ENCODE measurements around the gene LBP. TPM values are rescaled to one million over a fixed set of nuclear protein-coding genes. Genes with fewer than 3 reads are reported as not detected.

Gene LBP
- total and polyA plus RNA-seq, 2 of the 13 experiments (the other 11 are each of a cell fraction or from before 2014, with no cell fraction given) = 0.07 to 0.20 TPM

GRCh38 chr20:38344107-38344701 lies 2.1 kb upstream of the LBP start:
- H3K4me1 ChIP-seq (ENCODE audit: insufficient read depth, low read length) = peaks cover 35% of the 10 kb centered on the region
- no peaks in the 10 kb centered on the region for H3K79me2 ChIP-seq (ENCODE audit: insufficient read depth, low read length)
- intact Hi-C loops (cut with micrococcal nuclease; ENCODE audit: unreplicated experiment) (no loop called here), in situ Hi-C loops (cut with HindIII; ENCODE audit: extremely low pct_ligation_motif_present, low pct_unique_long_range_greater_than_20kb) (no loop called here)
- H2AFZ ChIP-seq (ENCODE audit: low read length) = no peak overlapping the region
- CTCF ChIA-PET (ENCODE audit: low intra/inter-chr PET ratio, low total read pairs) = no interaction called here
- 81% methylated on average over 5 of the region's 5 CpGs for WGBS (ENCODE audit: low lambda C conversion rate)
- ATAC-seq (peak; percentile 9; the same call in 1 of the 3 replicates), DNase-seq (ENCODE audit: low spot score) (no peak), FAIRE-seq (no peak)
- peaks cover 0 to 1% of the 10 kb centered on the region in 2 experiments; a peak in 1 of 5 replicates for H3K27me3 ChIP-seq (ENCODE audit: control insufficient read depth in 1 of 2, insufficient read depth in 2 of 2, low read length in 2 of 2)
- POLR2A ChIA-PET = no interaction called here
- H3K36me3 ChIP-seq (replicated peaks in 1 of 2; ENCODE audit: control insufficient read depth in 1 of 2, insufficient read depth in 2 of 2, low read length in 2 of 2) = no peaks in the 10 kb centered on the region
- no peak overlapping the region for H3K27ac ChIP-seq (ENCODE audit: extremely low read length, insufficient read depth, low read length)
- H3K9ac ChIP-seq (ENCODE audit: insufficient read depth, low read depth, low read length) = no peak overlapping the region; the same call in 1 of the 2 replicates
- H3K9me3 ChIP-seq (ENCODE audit: low read length) = no peaks in the 10 kb centered on the region
- peak overlapping the region in 1 of 3 experiments; percentile 65; a peak in 2 of 6 replicates for H3K4me3 ChIP-seq (replicated peaks in 1 of 3; ENCODE audit: insufficient read depth in 1 of 3, low read depth in 2 of 3, low read length in 3 of 3)
- no peaks in the 10 kb centered on the region for H4K20me1 ChIP-seq (ENCODE audit: insufficient read depth, low read length)
- peak overlapping the region; percentile 97 for H3K4me2 ChIP-seq (ENCODE audit: low read depth, low read length)
- no TSS peak for BruUV-seq (replicated peaks)
- TF ChIP-seq CSRNP1 (CRISPR knock-in tag; IDR thresholded peaks at IDR 0.05) = no peak
- TF ChIP-seq ZKSCAN1 (IDR thresholded peaks at IDR 0.05; ENCODE audit: low read length) = peak; percentile 63
- no peak for TF ChIP-seq SMYD3 (CRISPR knock-in tag; IDR thresholded peaks at IDR 0.05)
- TF ChIP-seq SIN3A (IDR thresholded peaks at IDR 0.05; ENCODE audit: borderline replicate concordance, low read depth, low read length) = no peak
- 0 out of 2 replicates have a peak, but pooled peaks have one; percentile 5 for TF ChIP-seq E2F2 (CRISPR knock-in tag; IDR thresholded peaks at IDR 0.05; ENCODE audit: borderline replicate concordance)
- no peak for TF ChIP-seq ZNF737 (CRISPR knock-in tag; IDR thresholded peaks at IDR 0.05; ENCODE audit: borderline replicate concordance)
- TF ChIP-seq MTA1 (CRISPR knock-in tag; IDR thresholded peaks at IDR 0.05; ENCODE audit: borderline replicate concordance) = 0 out of 2 replicates have a peak, but pooled peaks have one; percentile 6
- TF ChIP-seq EP300 (IDR thresholded peaks at IDR 0.05; ENCODE audit: low read depth in 2 of 2, low read length in 2 of 2) = no peak
- peak; percentile 6; the same call in 1 of the 2 replicates for TF ChIP-seq EP300 (CRISPR knock-in tag; IDR thresholded peaks at IDR 0.05; ENCODE audit: borderline replicate concordance)
- no peak for TF ChIP-seq ZNF264 (CRISPR knock-in tag; IDR thresholded peaks at IDR 0.05)
- no peak for TF ChIP-seq ZFAT (CRISPR knock-in tag; conservative IDR thresholded peaks at IDR 0.05)
- TF ChIP-seq ZNF225 (CRISPR knock-in tag; IDR thresholded peaks at IDR 0.05) = peak; percentile 68; the same call in 1 of the 2 replicates
- TF ChIP-seq ZBTB7A (CRISPR knock-in tag; IDR thresholded peaks at IDR 0.05) = 0 out of 2 replicates have a peak, but pooled peaks have one; percentile 20
- TF ChIP-seq BRD4 (CRISPR knock-in tag; IDR thresholded peaks at IDR 0.05) = peak; percentile 82; the same call in 1 of the 2 replicates
- TF ChIP-seq SMARCE1 (IDR thresholded peaks at IDR 0.05; ENCODE audit: borderline replicate concordance) = no peak
- no peak for TF ChIP-seq ELK4 (CRISPR knock-in tag; IDR thresholded peaks at IDR 0.05; ENCODE audit: borderline replicate concordance)
- no peak for TF ChIP-seq NR0B2 (CRISPR knock-in tag; IDR thresholded peaks at IDR 0.05)
- no peak for TF ChIP-seq BCL6 (CRISPR knock-in tag; IDR thresholded peaks at IDR 0.05)
- no peak for TF ChIP-seq IRX3 (CRISPR knock-in tag; IDR thresholded peaks at IDR 0.05; ENCODE audit: borderline replicate concordance, low read depth)
